ENCODE results near the gene KIF5A. TPM values are rescaled to one million over a fixed set of nuclear protein-coding genes. Genes with fewer than 3 reads are reported as not detected.
A peak's percentile ranks its signal among the peaks of the same experiment; 100 is the strongest.

KIF5A gene
- total and polyA plus RNA-seq, 2 of the 13 experiments (the other 11 are each of a cell fraction or from before 2014, with no cell fraction given) = 1.6 to 11.9 TPM

- TF ChIP-seq, protein P1, sequence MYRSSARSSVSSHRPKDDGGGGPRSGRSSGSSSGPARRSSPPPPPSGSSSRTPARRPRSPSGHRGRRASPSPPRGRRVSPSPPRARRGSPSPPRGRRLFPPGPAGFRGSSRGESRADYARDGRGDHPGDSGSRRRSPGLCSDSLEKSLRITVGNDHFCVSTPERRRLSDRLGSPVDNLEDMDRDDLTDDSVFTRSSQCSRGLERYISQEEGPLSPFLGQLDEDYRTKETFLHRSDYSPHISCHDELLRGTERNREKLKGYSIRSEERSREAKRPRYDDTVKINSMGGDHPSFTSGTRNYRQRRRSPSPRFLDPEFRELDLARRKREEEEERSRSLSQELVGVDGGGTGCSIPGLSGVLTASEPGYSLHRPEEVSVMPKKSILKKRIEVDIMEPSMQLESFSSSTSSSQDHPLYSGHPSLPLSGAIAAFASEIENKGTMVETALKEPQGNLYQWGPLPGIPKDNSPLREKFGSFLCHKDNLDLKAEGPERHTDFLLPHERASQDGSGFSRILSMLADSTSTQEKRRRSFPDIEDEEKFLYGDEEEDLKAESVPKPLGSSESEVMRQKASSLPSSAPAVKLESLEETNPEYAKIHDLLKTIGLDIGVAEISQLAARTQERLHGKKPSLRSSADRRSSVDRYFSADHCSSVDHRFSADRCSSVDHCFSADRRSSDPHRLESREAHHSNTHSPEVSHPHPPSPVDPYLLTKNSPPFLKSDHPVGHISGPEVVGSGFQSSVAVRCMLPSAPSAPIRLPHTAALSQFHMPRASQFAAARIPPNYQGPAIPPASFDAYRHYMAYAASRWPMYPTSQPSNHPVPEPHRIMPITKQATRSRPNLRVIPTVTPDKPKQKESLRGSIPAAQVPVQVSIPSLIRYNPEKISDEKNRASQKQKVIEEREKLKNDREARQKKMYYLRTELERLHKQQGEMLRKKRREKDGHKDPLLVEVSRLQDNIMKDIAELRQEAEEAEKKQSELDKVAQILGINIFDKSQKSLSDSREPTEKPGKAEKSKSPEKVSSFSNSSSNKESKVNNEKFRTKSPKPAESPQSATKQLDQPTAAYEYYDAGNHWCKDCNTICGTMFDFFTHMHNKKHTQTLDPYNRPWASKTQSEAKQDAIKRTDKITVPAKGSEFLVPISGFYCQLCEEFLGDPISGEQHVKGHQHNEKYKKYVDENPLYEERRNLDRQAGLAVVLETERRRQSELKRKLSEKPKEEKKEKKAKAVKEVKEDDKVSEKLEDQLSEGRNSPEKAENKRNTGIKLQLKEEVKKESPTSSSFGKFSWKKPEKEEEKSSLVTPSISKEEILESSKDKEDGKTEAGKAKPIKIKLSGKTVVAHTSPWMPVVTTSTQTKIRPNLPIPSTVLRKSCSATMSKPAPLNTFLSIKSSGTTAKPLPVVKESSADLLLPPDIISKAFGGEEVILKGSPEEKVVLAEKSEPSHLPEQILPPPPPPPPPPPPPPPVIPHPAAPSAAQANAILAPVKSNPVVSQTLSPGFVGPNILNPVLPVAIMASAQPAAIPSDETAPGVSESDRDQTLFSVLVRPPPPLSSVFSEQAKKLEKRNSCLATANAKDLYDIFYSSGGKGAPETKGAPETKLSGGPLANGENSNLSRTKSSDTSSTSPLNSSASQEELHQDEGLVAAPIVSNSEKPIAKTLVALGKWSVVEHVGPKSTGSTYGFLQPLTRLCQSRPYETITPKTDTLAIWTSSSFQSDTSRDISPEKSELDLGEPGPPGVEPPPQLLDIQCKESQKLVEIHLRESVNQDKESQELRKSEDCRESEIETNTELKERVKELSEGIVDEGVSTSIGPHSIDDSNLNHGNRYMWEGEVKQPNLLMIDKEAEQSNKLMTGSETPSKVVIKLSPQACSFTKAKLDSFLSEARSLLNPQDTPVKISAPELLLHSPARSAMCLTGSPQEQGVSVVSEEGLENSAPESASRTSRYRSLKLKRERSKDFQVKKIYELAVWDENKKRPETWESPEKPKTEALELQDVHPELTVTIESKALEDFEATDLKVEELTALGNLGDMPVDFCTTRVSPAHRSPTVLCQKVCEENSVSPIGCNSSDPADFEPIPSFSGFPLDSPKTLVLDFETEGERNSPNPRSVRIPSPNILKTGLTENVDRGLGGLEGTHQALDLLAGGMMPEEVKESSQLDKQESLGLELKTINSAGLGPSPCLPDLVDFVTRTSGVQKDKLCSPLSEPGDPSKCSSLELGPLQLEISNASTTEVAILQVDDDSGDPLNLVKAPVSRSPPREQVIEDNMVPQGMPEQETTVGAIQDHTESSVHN (CRISPR knock-in tag; IDR thresholded peaks at IDR 0.05) = no peak
- TF ChIP-seq ISX (CRISPR knock-in tag; conservative IDR thresholded peaks at IDR 0.05) (no peak), UBTF (CRISPR knock-in tag; IDR thresholded peaks at IDR 0.05) (peak; percentile 15; the same call in 1 of the 2 replicates), ZMYM3 (CRISPR knock-in tag; IDR thresholded peaks at IDR 0.05) (no peak), ZBTB40 (IDR thresholded peaks at IDR 0.05) (no peak), ZBTB40 (CRISPR knock-in tag; IDR thresholded peaks at IDR 0.05) (no peak)
These were observed 55.4 kb downstream of the KIF5A start (continued) for GRCh38 chr12:57604992-57605810.
